SK-N-SH (cell line): ENCODE data around the gene JAKMIP1. TPM values are rescaled to one million over a fixed set of nuclear protein-coding genes. Genes with fewer than 3 reads are reported as not detected.

ENCODE experiments used
- CTCF ChIA-PET: fragments of 300-600, 350-600 bp; formaldehyde crosslinking; extraction: SDS; loops from one replicate; lab custom pipeline; 2021; lab: Yijun Ruan, JAX
- POLR2A ChIA-PET: fragments of 350-600 bp; sonication (Branson Sonifier 250); formaldehyde crosslinking; extraction: SDS; loops from one replicate; lab custom pipeline; 2020; ENCODE audit warnings: antibody characterized with exemption, inconsistent platforms; lab: Yijun Ruan, JAX
- DNase-seq: peaks from one replicate; pipeline ENCODE4 v3.0.0; 2012
- H2AFZ ChIP-seq: fragments of 200-600 bp; sonication (generic); 2 replicates; pipeline ENCODE4 v1.8.1; 2016; ENCODE audit warnings: antibody characterized with exemption, mild to moderate bottlenecking, low read depth
- H3F3A ChIP-seq: fragments of 200-600 bp; sonication (generic); replicated peaks from 2 replicates; pipeline ENCODE3; 2016; ENCODE audit warnings: antibody characterized with exemption, mild to moderate bottlenecking; ENCODE audit not compliant: insufficient read depth
- H3K27ac ChIP-seq, 2 experiments: fragments of 200-500 bp in 1 of 2; fragments of 200-600 bp in 1 of 2; sonication (Bioruptor generic) in 1 of 2; sonication (generic), shearing (Covaris generic) in 1 of 2; 2 replicates each; pipeline versions ENCODE4 v1.5.1 to v1.6.1; 2014 to 2016; ENCODE audit warnings: low read depth in 2 of 2, inconsistent platforms in 1 of 2, low read length in 1 of 2, mild to moderate bottlenecking in 1 of 2, mixed read lengths in 1 of 2
- H3K27me3 ChIP-seq: fragments of 200-600 bp; sonication (generic), shearing (Covaris generic); 2 replicates; pipeline ENCODE4 v1.6.1; 2016; ENCODE audit warnings: mixed run types; ENCODE audit not compliant: insufficient read depth
- H3K36me3 ChIP-seq, 2 experiments: fragments of 200-500 bp in 1 of 2; fragments of 200-600 bp in 1 of 2; sonication (Bioruptor generic) in 1 of 2; sonication (generic) in 1 of 2; replicated peaks in 1 of 2; 2 replicates each; pipeline versions ENCODE3 to v1.5.1; 2014 to 2016; ENCODE audit warnings: low read length in 1 of 2, mild to moderate bottlenecking in 1 of 2; ENCODE audit not compliant: insufficient read depth in 2 of 2, control insufficient read depth in 1 of 2
- H3K4me1 ChIP-seq, 2 experiments: fragments of 200-500 bp in 1 of 2; fragments of 200-600 bp in 1 of 2; sonication (Bioruptor generic) in 1 of 2; sonication (generic), shearing (Covaris generic) in 1 of 2; 2 replicates each; pipeline versions ENCODE4 v1.5.1 to v1.6.1; 2014 to 2016; ENCODE audit warnings: low read depth in 1 of 2, low read length in 1 of 2, mixed run types in 1 of 2; ENCODE audit not compliant: insufficient read depth in 2 of 2, control insufficient read depth in 1 of 2
- H3K4me2 ChIP-seq: fragments of 200-600 bp; sonication (generic), shearing (Covaris generic); 2 replicates; pipeline ENCODE4 v1.6.1; 2017; ENCODE audit warnings: mixed run types
- H3K4me3 ChIP-seq, 2 experiments: fragments of 200-500 bp in 1 of 2; fragments of 200-600 bp in 1 of 2; sonication (Bioruptor generic) in 1 of 2; sonication (generic), shearing (Covaris generic) in 1 of 2; 2 replicates each; pipeline versions ENCODE4 v1.5.1 to v1.8.1; 2014 to 2016; ENCODE audit warnings: low read depth in 2 of 2, inconsistent platforms in 1 of 2, low read length in 1 of 2, mild to moderate bottlenecking in 1 of 2, mixed read lengths in 1 of 2, moderate library complexity in 1 of 2
- H3K79me2 ChIP-seq: fragments of 200-600 bp; sonication (generic); 2 replicates; pipeline ENCODE4 v1.8.1; 2017; ENCODE audit warnings: mild to moderate bottlenecking; ENCODE audit not compliant: insufficient read depth
- H3K9ac ChIP-seq: fragments of 200-600 bp; sonication (generic); 2 replicates; pipeline ENCODE4 v1.6.1; 2017; ENCODE audit warnings: mixed run types
- H3K9me2 ChIP-seq: fragments of 200-600 bp; sonication (generic); 2 replicates; pipeline ENCODE4 v1.6.1; 2017; ENCODE audit warnings: mixed run types
- H3K9me3 ChIP-seq: fragments of 200-600 bp; sonication (generic); 2 replicates; pipeline ENCODE4 v1.6.1; 2017; ENCODE audit warnings: mixed run types, mild to moderate bottlenecking, moderate library complexity
- H4K20me1 ChIP-seq: fragments of 200-600 bp; sonication (generic); 2 replicates; pipeline ENCODE4 v1.6.1; 2017; ENCODE audit warnings: mild to moderate bottlenecking, mixed run types; ENCODE audit not compliant: insufficient read depth
- ELF1 ChIP-seq: IDR thresholded peaks from 2 replicates; pipeline ENCODE4 v1.4.0; 2012
- EP300 ChIP-seq, 2 experiments: IDR thresholded peaks; 2 replicates each; pipeline versions ENCODE4 v1.4.0 to v1.6.1; 2012; ENCODE audit warnings: borderline replicate concordance in 1 of 2, low read depth in 1 of 2, low read length in 1 of 2
- EZH2phosphoT487 ChIP-seq: fragments of 200-600 bp; sonication (generic); IDR thresholded peaks from 2 replicates; pipeline ENCODE4 v1.6.1; 2017; ENCODE audit warnings: low read depth, mixed run types, mild to moderate bottlenecking, antibody characterized with exemption, moderate library complexity, borderline replicate concordance
- FOXJ3 ChIP-seq: sonication (generic); formaldehyde crosslinking; IDR thresholded peaks from 2 replicates; pipeline ENCODE4 v1.5.1; 2020; ENCODE audit warnings: mild to moderate bottlenecking, missing genetic modification reagents
- FOXM1 ChIP-seq: IDR thresholded peaks from 2 replicates; pipeline ENCODE4 v1.4.0; 2012; ENCODE audit warnings: low read depth, mild to moderate bottlenecking
- GABPA ChIP-seq: IDR thresholded peaks from 2 replicates; pipeline ENCODE4 v1.4.0; 2012; ENCODE audit warnings: low read depth, mild to moderate bottlenecking
- GATA2 ChIP-seq: sonication (generic); formaldehyde crosslinking; IDR thresholded peaks from 2 replicates; pipeline ENCODE4 v1.5.0; 2020; ENCODE audit warnings: mild to moderate bottlenecking, missing genetic modification reagents
- MXI1 ChIP-seq: IDR thresholded peaks from 2 replicates; pipeline ENCODE4 v1.6.1; 2012; ENCODE audit warnings: mild to moderate bottlenecking, low read depth, low read length, improper control_type of control experiment
- RAD21 ChIP-seq: IDR thresholded peaks from 2 replicates; pipeline ENCODE4 v1.6.1; 2012; ENCODE audit warnings: mild to moderate bottlenecking, low read length
- RFX5 ChIP-seq: IDR thresholded peaks from 2 replicates; pipeline ENCODE4 v1.6.1; 2012; ENCODE audit warnings: mild to moderate bottlenecking, improper control_type of control experiment, low read length
- TAF1 ChIP-seq: IDR thresholded peaks from 2 replicates; pipeline ENCODE4 v1.6.1; 2012; ENCODE audit warnings: low read depth, mild to moderate bottlenecking, low read length, moderate library complexity, borderline replicate concordance
- WGBS: methylation state at CpG from one replicate; pipeline ENCODE4 v1.1.6; 2017; ENCODE audit warnings: low lambda C conversion rate; 5-methylcytosine and 5-hydroxymethylcytosine counted together
- polyA plus RNA-seq, 3 experiments: library from polyadenylated mRNA; depleted of rRNA; stranded (reverse); fragments of >200 nt; gene quantifications; 2 replicates each; pipeline ENCODE4 v1.2.3, GENCODE V29; 2012
- TF ChIP-seq, protein P1 (sequence below): IDR thresholded peaks from 2 replicates; pipeline ENCODE4; 2012
- TF ChIP-seq, protein P2 (sequence below): fragments of 200-600 bp; sonication (generic); IDR thresholded peaks from 2 replicates; pipeline ENCODE4 v1.6.1; 2017; ENCODE audit warnings: antibody characterized with exemption, mild to moderate bottlenecking, moderate library complexity
- TF ChIP-seq, protein P3 (sequence below): IDR thresholded peaks from 2 replicates; pipeline ENCODE4 v1.6.1; 2012; ENCODE audit warnings: mild to moderate bottlenecking, low read depth, low read length, moderate library complexity
- TF ChIP-seq, protein P4 (sequence below): IDR thresholded peaks from 2 replicates; pipeline ENCODE4 v1.4.0; 2012; ENCODE audit warnings: low read depth, borderline replicate concordance
- TF ChIP-seq, protein P5 (sequence below): IDR thresholded peaks from 2 replicates; pipeline ENCODE4 v1.4.0; 2012; ENCODE audit warnings: low read depth, borderline replicate concordance

The JAKMIP1 gene
- polyA plus RNA-seq, 1 of the 3 experiments (the other 2 are of a cell fraction): 0.54 TPM

DNA sequence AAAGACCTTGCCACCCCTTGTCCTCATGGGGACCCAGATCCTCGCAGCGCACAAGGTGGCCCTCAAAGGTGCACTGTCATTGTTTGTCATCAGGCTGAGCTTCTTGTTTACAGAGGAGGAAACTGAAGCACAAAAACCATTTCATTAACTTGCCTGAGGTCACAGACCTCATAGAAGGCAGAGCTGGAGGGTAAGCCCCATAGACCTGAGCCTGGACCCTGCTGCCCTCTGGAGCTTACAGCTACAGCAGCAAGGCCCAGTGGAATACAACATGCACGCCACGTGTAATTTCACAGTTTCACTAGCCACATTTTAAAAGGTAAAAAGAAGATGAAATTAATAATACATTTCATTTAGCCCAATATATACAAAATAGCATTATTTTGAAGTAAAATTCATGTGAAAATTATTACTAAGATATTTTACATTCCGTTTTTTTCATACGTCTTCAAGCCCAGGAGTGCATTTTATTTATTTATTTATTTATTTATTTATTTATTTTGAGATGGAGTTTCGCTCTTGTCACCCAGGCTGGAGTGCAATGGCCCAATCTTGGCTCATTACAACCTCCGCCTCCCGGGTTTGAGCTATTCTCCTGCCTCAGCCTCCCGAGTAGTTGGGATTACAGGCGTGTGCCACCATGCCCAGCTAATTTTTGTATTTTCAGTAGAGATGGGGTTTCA lies 8.8 kb downstream of the JAKMIP1 start:
- CTCF ChIA-PET: interaction anchor here (0.9 to 3.2 kb wide), 11 partner anchors 11 to 193 kb away, joined by 3 to 20 read pairs (median 4); no protein-coding TSS in a partner anchor
- H3K4me3 ChIP-seq: no peak overlapping the region
- no peaks in the 10 kb centered on the region for H3K27me3 ChIP-seq
- no peaks in the 10 kb centered on the region for H4K20me1 ChIP-seq
- peaks cover 0 to 54% of the 10 kb centered on the region in 2 experiments; a peak in 2 of 4 replicates for H3K4me1 ChIP-seq
- no peaks in the 10 kb centered on the region for H3K36me3 ChIP-seq
- no peaks in the 10 kb centered on the region for H3K9me3 ChIP-seq
- DNase-seq: no peak
- no peaks in the 10 kb centered on the region for H3K9me2 ChIP-seq
- H2AFZ ChIP-seq: no peak overlapping the region
- H3K27ac ChIP-seq: peak overlapping the region in 1 of 2 experiments; percentile 91; a peak in 1 of 4 replicates
- 75% methylated on average over 11 of the region's 11 CpGs for WGBS
- H3F3A ChIP-seq: no peaks in the 10 kb centered on the region
- TF ChIP-seq GABPA (no peak), RFX5 (no peak), EP300 (IDR thresholded peaks at IDR 0.05; ENCODE audit: borderline replicate concordance in 1 of 2, low read depth in 1 of 2, low read length in 1 of 2) (no peak), GATA2 (CRISPR knock-in tag) (no peak), RAD21 (peak; percentile 50)
- TF ChIP-seq, protein P1, sequence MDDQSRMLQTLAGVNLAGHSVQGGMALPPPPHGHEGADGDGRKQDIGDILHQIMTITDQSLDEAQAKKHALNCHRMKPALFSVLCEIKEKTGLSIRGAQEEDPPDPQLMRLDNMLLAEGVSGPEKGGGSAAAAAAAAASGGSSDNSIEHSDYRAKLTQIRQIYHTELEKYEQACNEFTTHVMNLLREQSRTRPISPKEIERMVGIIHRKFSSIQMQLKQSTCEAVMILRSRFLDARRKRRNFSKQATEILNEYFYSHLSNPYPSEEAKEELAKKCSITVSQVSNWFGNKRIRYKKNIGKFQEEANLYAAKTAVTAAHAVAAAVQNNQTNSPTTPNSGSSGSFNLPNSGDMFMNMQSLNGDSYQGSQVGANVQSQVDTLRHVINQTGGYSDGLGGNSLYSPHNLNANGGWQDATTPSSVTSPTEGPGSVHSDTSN: no peak
- TF ChIP-seq, protein P2, sequence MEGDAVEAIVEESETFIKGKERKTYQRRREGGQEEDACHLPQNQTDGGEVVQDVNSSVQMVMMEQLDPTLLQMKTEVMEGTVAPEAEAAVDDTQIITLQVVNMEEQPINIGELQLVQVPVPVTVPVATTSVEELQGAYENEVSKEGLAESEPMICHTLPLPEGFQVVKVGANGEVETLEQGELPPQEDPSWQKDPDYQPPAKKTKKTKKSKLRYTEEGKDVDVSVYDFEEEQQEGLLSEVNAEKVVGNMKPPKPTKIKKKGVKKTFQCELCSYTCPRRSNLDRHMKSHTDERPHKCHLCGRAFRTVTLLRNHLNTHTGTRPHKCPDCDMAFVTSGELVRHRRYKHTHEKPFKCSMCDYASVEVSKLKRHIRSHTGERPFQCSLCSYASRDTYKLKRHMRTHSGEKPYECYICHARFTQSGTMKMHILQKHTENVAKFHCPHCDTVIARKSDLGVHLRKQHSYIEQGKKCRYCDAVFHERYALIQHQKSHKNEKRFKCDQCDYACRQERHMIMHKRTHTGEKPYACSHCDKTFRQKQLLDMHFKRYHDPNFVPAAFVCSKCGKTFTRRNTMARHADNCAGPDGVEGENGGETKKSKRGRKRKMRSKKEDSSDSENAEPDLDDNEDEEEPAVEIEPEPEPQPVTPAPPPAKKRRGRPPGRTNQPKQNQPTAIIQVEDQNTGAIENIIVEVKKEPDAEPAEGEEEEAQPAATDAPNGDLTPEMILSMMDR: no peak
- H3K4me2 ChIP-seq: no peak overlapping the region
- POLR2A ChIA-PET: interaction anchor here (0.6 to 1.2 kb wide), 2 partner anchors 28 to 70 kb away, joined by 4 read pairs; no protein-coding TSS in a partner anchor
- H3K79me2 ChIP-seq: no peaks in the 10 kb centered on the region
- no peak overlapping the region for H3K9ac ChIP-seq

DNA sequence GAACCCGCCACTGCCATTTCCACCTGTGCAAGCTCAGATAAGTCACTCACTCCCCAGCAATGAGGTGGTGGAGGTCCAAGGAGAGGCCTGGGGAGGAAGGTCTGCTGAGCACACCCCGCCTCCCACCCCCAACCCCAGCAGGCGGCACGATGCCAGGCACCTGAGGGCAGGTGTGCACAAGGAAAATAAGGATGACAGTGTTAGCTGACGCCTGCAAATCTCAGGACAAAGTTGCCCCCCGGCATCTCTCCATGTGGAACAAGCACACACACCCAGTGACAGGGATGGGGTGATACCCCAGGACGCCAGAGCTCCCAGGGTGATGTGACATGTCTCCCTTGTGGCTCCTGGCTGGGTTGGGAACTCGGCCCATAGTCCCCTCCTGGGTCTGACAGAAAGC lies 9.9 kb downstream of the JAKMIP1 start:
- no peak overlapping the region for H2AFZ ChIP-seq
- no peaks in the 10 kb centered on the region for H4K20me1 ChIP-seq
- H3K9me2 ChIP-seq: no peaks in the 10 kb centered on the region
- H3K4me2 ChIP-seq: no peak overlapping the region
- WGBS: 37% methylated on average over 6 of the region's 8 CpGs
- H3K27me3 ChIP-seq: no peaks in the 10 kb centered on the region
- peaks cover 0 to 49% of the 10 kb centered on the region in 2 experiments; a peak in 2 of 4 replicates for H3K4me1 ChIP-seq
- H3K36me3 ChIP-seq: no peaks in the 10 kb centered on the region
- no peaks in the 10 kb centered on the region for H3F3A ChIP-seq
- no peak overlapping the region for H3K9ac ChIP-seq
- no peaks in the 10 kb centered on the region for H3K9me3 ChIP-seq
- H3K79me2 ChIP-seq: no peaks in the 10 kb centered on the region
- POLR2A ChIA-PET: interaction anchor here (1.2 kb wide), 1 partner anchor 27 kb away, joined by 4 read pairs; no protein-coding TSS in a partner anchor
- no peak for DNase-seq
- peak overlapping the region in 1 of 2 experiments; percentile 91; a peak in 2 of 4 replicates for H3K27ac ChIP-seq
- CTCF ChIA-PET: interaction anchor here (0.7 to 3.2 kb wide), 11 partner anchors 10 to 192 kb away, joined by 3 to 20 read pairs (median 3); partner anchors contain the start of gene JAKMIP1
- no peak overlapping the region for H3K4me3 ChIP-seq
- TF ChIP-seq, protein P3, sequence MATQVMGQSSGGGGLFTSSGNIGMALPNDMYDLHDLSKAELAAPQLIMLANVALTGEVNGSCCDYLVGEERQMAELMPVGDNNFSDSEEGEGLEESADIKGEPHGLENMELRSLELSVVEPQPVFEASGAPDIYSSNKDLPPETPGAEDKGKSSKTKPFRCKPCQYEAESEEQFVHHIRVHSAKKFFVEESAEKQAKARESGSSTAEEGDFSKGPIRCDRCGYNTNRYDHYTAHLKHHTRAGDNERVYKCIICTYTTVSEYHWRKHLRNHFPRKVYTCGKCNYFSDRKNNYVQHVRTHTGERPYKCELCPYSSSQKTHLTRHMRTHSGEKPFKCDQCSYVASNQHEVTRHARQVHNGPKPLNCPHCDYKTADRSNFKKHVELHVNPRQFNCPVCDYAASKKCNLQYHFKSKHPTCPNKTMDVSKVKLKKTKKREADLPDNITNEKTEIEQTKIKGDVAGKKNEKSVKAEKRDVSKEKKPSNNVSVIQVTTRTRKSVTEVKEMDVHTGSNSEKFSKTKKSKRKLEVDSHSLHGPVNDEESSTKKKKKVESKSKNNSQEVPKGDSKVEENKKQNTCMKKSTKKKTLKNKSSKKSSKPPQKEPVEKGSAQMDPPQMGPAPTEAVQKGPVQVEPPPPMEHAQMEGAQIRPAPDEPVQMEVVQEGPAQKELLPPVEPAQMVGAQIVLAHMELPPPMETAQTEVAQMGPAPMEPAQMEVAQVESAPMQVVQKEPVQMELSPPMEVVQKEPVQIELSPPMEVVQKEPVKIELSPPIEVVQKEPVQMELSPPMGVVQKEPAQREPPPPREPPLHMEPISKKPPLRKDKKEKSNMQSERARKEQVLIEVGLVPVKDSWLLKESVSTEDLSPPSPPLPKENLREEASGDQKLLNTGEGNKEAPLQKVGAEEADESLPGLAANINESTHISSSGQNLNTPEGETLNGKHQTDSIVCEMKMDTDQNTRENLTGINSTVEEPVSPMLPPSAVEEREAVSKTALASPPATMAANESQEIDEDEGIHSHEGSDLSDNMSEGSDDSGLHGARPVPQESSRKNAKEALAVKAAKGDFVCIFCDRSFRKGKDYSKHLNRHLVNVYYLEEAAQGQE: no peak
- TF ChIP-seq TAF1: no peak
- no peak for TF ChIP-seq EP300 (IDR thresholded peaks at IDR 0.05; ENCODE audit: borderline replicate concordance in 1 of 2, low read depth in 1 of 2, low read length in 1 of 2)
- no peak for TF ChIP-seq MXI1
- TF ChIP-seq FOXM1: no peak
- no peak for TF ChIP-seq FOXJ3 (CRISPR knock-in tag)
- TF ChIP-seq, protein P4, sequence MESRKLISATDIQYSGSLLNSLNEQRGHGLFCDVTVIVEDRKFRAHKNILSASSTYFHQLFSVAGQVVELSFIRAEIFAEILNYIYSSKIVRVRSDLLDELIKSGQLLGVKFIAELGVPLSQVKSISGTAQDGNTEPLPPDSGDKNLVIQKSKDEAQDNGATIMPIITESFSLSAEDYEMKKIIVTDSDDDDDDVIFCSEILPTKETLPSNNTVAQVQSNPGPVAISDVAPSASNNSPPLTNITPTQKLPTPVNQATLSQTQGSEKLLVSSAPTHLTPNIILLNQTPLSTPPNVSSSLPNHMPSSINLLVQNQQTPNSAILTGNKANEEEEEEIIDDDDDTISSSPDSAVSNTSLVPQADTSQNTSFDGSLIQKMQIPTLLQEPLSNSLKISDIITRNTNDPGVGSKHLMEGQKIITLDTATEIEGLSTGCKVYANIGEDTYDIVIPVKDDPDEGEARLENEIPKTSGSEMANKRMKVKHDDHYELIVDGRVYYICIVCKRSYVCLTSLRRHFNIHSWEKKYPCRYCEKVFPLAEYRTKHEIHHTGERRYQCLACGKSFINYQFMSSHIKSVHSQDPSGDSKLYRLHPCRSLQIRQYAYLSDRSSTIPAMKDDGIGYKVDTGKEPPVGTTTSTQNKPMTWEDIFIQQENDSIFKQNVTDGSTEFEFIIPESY: no peak
- TF ChIP-seq EZH2phosphoT487: no peak
- TF ChIP-seq, protein P5, sequence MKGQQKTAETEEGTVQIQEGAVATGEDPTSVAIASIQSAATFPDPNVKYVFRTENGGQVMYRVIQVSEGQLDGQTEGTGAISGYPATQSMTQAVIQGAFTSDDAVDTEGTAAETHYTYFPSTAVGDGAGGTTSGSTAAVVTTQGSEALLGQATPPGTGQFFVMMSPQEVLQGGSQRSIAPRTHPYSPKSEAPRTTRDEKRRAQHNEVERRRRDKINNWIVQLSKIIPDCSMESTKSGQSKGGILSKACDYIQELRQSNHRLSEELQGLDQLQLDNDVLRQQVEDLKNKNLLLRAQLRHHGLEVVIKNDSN: no peak
- no peak for TF ChIP-seq RAD21
- TF ChIP-seq ELF1: no peak
